Endodermal cell (in vitro differentiated cells): ENCODE measurements around the gene MAZ. TPM values are rescaled to one million over a fixed set of nuclear protein-coding genes. Genes with fewer than 3 reads are reported as not detected.
A peak's percentile ranks its signal among the peaks of the same experiment; 100 is the strongest.

Experiments
- DNase-seq: peaks from one replicate; pipeline ENCODE4 v3.0.0-alpha.2; 2017
- H3K27ac ChIP-seq: 2 replicates; pipeline ENCODE4 v1.5.1; 2013; ENCODE audit warnings: mild to moderate bottlenecking, low read depth, low read length, moderate library complexity
- H3K27me3 ChIP-seq: 2 replicates; pipeline ENCODE4 v1.6.1; 2013; ENCODE audit warnings: mild to moderate bottlenecking, low read length, moderate library complexity; ENCODE audit not compliant: insufficient read depth, control insufficient read depth, poor library complexity, severe bottlenecking
- H3K36me3 ChIP-seq: 2 replicates; pipeline ENCODE4 v1.7.0; 2013; ENCODE audit warnings: mild to moderate bottlenecking, low read length, moderate library complexity; ENCODE audit not compliant: control insufficient read depth, insufficient read depth
- H3K4me1 ChIP-seq: one replicate; pipeline ENCODE4 v1.7.0; 2013; ENCODE audit warnings: low read length; ENCODE audit not compliant: control insufficient read depth, insufficient read depth
- H3K4me3 ChIP-seq: 2 replicates; pipeline ENCODE4 v1.5.1; 2013; ENCODE audit warnings: mild to moderate bottlenecking, low read length, moderate library complexity
- H3K9ac ChIP-seq: 2 replicates; pipeline ENCODE4 v1.6.1; 2013; ENCODE audit warnings: mild to moderate bottlenecking, low read length, moderate library complexity; ENCODE audit not compliant: poor library complexity, severe bottlenecking; ENCODE audit errors: extremely low read depth
- H3K9me3 ChIP-seq: 2 replicates; pipeline ENCODE4 v1.6.1; 2013; ENCODE audit warnings: mild to moderate bottlenecking, low read length, moderate library complexity; ENCODE audit not compliant: control insufficient read depth
- H3K27ac Mint-ChIP-seq: 2 replicates; pipeline ENCODE4 v1.8.0; 2020; ENCODE audit warnings: mixed read lengths
- H3K27me3 Mint-ChIP-seq: 2 replicates; pipeline ENCODE4 v1.8.0; 2021; ENCODE audit warnings: mild to moderate bottlenecking, mixed read lengths; ENCODE audit not compliant: insufficient read depth
- H3K36me3 Mint-ChIP-seq: 2 replicates; pipeline ENCODE4 v1.8.0; 2020; ENCODE audit warnings: low read depth, mixed read lengths
- H3K4me1 Mint-ChIP-seq: 2 replicates; pipeline ENCODE4 v1.8.0; 2020; ENCODE audit warnings: mixed read lengths
- H3K4me3 Mint-ChIP-seq: 2 replicates; pipeline ENCODE4 v1.8.0; 2020; ENCODE audit warnings: mild to moderate bottlenecking, moderate library complexity, mixed read lengths
- H3K9me3 Mint-ChIP-seq: 2 replicates; pipeline ENCODE4 v1.8.0; 2020; ENCODE audit warnings: mild to moderate bottlenecking, mixed read lengths
- CTCF ChIP-seq: fragments of 200-600 bp; sonication (generic); conservative IDR thresholded peaks from 2 replicates; pipeline ENCODE4 v1.5.0; 2021; ENCODE audit warnings: antibody characterized with exemption, mild to moderate bottlenecking
- WGBS, 2 experiments: methylation state at CpG; one replicate each; pipeline versions ENCODE4 v1.1.5 to v1.1.7; 2013; ENCODE audit warnings: missing lambda C conversion rate in 2 of 2, mixed read lengths in 1 of 2; ENCODE audit not compliant: insufficient coverage in 1 of 2, insufficient read length in 1 of 2; 5-methylcytosine and 5-hydroxymethylcytosine counted together
- total RNA-seq, 2 donors: library from RNA; stranded (reverse); fragmentation: NEBNext Ultra II Directional in 1 of 2; extraction: Animal tissue kit (Norgen Biotek cat#: 25700) in 1 of 2; gene quantifications; 2 replicates in 1 of 2; 3 replicates in 1 of 2; pipeline ENCODE4 v1.2.1, GENCODE V29; 2021

Gene MAZ
- total RNA-seq, 2 donors from 2014 or later, result 320 to 325 TPM

- Mint-ChIP-seq H3K4me1 (peaks cover 47% of the 10 kb centered on the region), H3K27ac (peak overlapping the region; percentile 94), H3K27me3 (peaks cover 7% of the 10 kb centered on the region), H3K36me3 (peaks cover 23% of the 10 kb centered on the region), H3K9me3 (no peaks in the 10 kb centered on the region), H3K4me3 (peak overlapping the region; percentile 84)
- Histone ChIP-seq H3K9me3 (no peaks in the 10 kb centered on the region), H3K27me3 (no peaks in the 10 kb centered on the region), H3K9ac (peak overlapping the region; percentile 57), H3K4me3 (peak overlapping the region; percentile 89), H3K27ac (peak overlapping the region; percentile 63), H3K4me1 (peaks cover 19% of the 10 kb centered on the region), H3K36me3 (peaks cover 37% of the 10 kb centered on the region)
- TF ChIP-seq CTCF, result no peak
- WGBS, 2 experiments, result 61 to 63% methylated on average over 17 to 25 of the region's 25 CpGs
- no peak for DNase-seq
These were observed 2.0 kb downstream of the MAZ start for GRCh38 chr16:29808219-29808900.

- no peak for DNase-seq
- no peaks in the 10 kb centered on the region for H3K27me3 ChIP-seq
- Mint-ChIP-seq H3K36me3 (peaks cover 22% of the 10 kb centered on the region), H3K27ac (no peak overlapping the region), H3K4me3 (peak overlapping the region; percentile 84), H3K4me1 (peaks cover 44% of the 10 kb centered on the region), H3K27me3 (peaks cover 11% of the 10 kb centered on the region), H3K9me3 (no peaks in the 10 kb centered on the region)
- H3K9ac ChIP-seq, result no peak overlapping the region
- no peaks in the 10 kb centered on the region for H3K9me3 ChIP-seq
- TF ChIP-seq CTCF, result no peak
- peaks cover 19% of the 10 kb centered on the region for H3K4me1 ChIP-seq
- 85 to 87% methylated on average over 12 to 28 of the region's 31 CpGs for WGBS, 2 experiments
- H3K36me3 ChIP-seq, result peaks cover 29% of the 10 kb centered on the region
- H3K27ac ChIP-seq, result no peak overlapping the region
- H3K4me3 ChIP-seq, result peak overlapping the region; percentile 89
These were observed 2.9 kb downstream of the MAZ start for GRCh38 chr16:29809031-29809747.

GRCh38 chr16:29809850-29810698 is 3.7 kb downstream of the MAZ start:
- peaks cover 22% of the 10 kb centered on the region for H3K36me3 Mint-ChIP-seq
- Histone ChIP-seq H3K4me3 (peak overlapping the region; percentile 71), H3K9ac (no peak overlapping the region), H3K27me3 (no peaks in the 10 kb centered on the region), H3K9me3 (no peaks in the 10 kb centered on the region), H3K4me1 (peaks cover 24% of the 10 kb centered on the region), H3K27ac (peak overlapping the region; percentile 3), H3K36me3 (peaks cover 25% of the 10 kb centered on the region)
- DNase-seq, result no peak
- 64 to 80% methylated on average over 1 to 22 of the region's 23 CpGs for WGBS, 2 experiments
- H3K27ac Mint-ChIP-seq, result peak overlapping the region; percentile 92
- H3K4me1 Mint-ChIP-seq, result peaks cover 46% of the 10 kb centered on the region
- no peaks in the 10 kb centered on the region for H3K9me3 Mint-ChIP-seq
- peaks cover 11% of the 10 kb centered on the region for H3K27me3 Mint-ChIP-seq
- H3K4me3 Mint-ChIP-seq, result peak overlapping the region; percentile 67
- TF ChIP-seq CTCF, result no peak
